BE2C (cell line): ENCODE results near the gene PDE7B.

ENCODE experiments used
- DNase-seq: peaks from one replicate; pipeline ENCODE4 v3.0.0-alpha.2; 2020
- H3K27me3 ChIP-seq: fragments of 250-450 bp; sonication (Bioruptor Pico); 2 replicates; pipeline ENCODE4 v1.5.1; 2020; ENCODE audit warnings: mild to moderate bottlenecking
- H3K36me3 ChIP-seq: fragments of 250-450 bp; sonication (Bioruptor Pico); 2 replicates; pipeline ENCODE4 v1.5.1; 2020; ENCODE audit warnings: mild to moderate bottlenecking
- H3K4me1 ChIP-seq: fragments of 250-450 bp; sonication (Bioruptor Pico); 2 replicates; pipeline ENCODE4 v1.5.1; 2020
- H3K4me3 ChIP-seq: 2 replicates; pipeline ENCODE4 v1.5.1; 2011; ENCODE audit warnings: low read depth, low read length
- H3K9me3 ChIP-seq: fragments of 250-450 bp; sonication (Bioruptor Pico); 2 replicates; pipeline ENCODE4 v1.5.1; 2020
- CTCF ChIP-seq: IDR thresholded peaks from 2 replicates; pipeline ENCODE4 v1.5.1; 2012; ENCODE audit warnings: mild to moderate bottlenecking, low read depth, low read length

PDE7B gene

GRCh38 chr6:136186363-136186762, 334.9 kb downstream of the PDE7B start:
- no peak for TF ChIP-seq CTCF
- Histone ChIP-seq H3K36me3 (no peaks in the 10 kb centered on the region), H3K27me3 (no peaks in the 10 kb centered on the region)

GRCh38 chr6:136188486-136188885, 337.0 kb downstream of the PDE7B start:
- no peak for TF ChIP-seq CTCF

More at GRCh38 chr6:136186363-136186762, 334.9 kb downstream of the PDE7B start:
- Histone ChIP-seq H3K9me3 (no peaks in the 10 kb centered on the region), H3K4me1 (no peaks in the 10 kb centered on the region), H3K4me3 (no peak overlapping the region)
- no peak for DNase-seq

GRCh38 chr6:136189104-136189503, 337.6 kb downstream of the PDE7B start:
- no peak for TF ChIP-seq CTCF
- Histone ChIP-seq H3K4me1 (no peaks in the 10 kb centered on the region), H3K4me3 (no peak overlapping the region), H3K9me3 (no peaks in the 10 kb centered on the region), H3K27me3 (no peaks in the 10 kb centered on the region), H3K36me3 (no peaks in the 10 kb centered on the region)
- DNase-seq, result no peak

More at GRCh38 chr6:136188486-136188885, 337.0 kb downstream of the PDE7B start:
- Histone ChIP-seq H3K4me3 (no peak overlapping the region), H3K27me3 (no peaks in the 10 kb centered on the region), H3K36me3 (no peaks in the 10 kb centered on the region), H3K9me3 (no peaks in the 10 kb centered on the region), H3K4me1 (no peaks in the 10 kb centered on the region)
- DNase-seq, result no peak

- no peak for DNase-seq
- H3K36me3 ChIP-seq, result no peaks in the 10 kb centered on the region
- TF ChIP-seq CTCF, result no peak
Observed at GRCh38 chr6:136191606-136192312, 340.3 kb downstream of the PDE7B start.

GRCh38 chr6:136192902-136193301, 341.4 kb downstream of the PDE7B start:
- Histone ChIP-seq H3K36me3 (no peaks in the 10 kb centered on the region), H3K9me3 (no peaks in the 10 kb centered on the region), H3K27me3 (no peaks in the 10 kb centered on the region), H3K4me3 (no peak overlapping the region), H3K4me1 (no peaks in the 10 kb centered on the region)
- no peak for TF ChIP-seq CTCF
- DNase-seq, result no peak

More at GRCh38 chr6:136191606-136192312, 340.3 kb downstream of the PDE7B start:
- Histone ChIP-seq H3K9me3 (no peaks in the 10 kb centered on the region), H3K27me3 (no peaks in the 10 kb centered on the region), H3K4me3 (no peak overlapping the region), H3K4me1 (no peaks in the 10 kb centered on the region)

- TF ChIP-seq CTCF, result peak; percentile 40
Observed at GRCh38 chr6:136201732-136202131, 350.2 kb downstream of the PDE7B start.

More at GRCh38 chr6:136201732-136202131, 350.2 kb downstream of the PDE7B start:
- no peaks in the 10 kb centered on the region for H3K36me3 ChIP-seq
- DNase-seq, result peak; percentile 24
- no peaks in the 10 kb centered on the region for H3K4me1 ChIP-seq
- no peak overlapping the region for H3K4me3 ChIP-seq
- no peaks in the 10 kb centered on the region for H3K9me3 ChIP-seq
- no peaks in the 10 kb centered on the region for H3K27me3 ChIP-seq
